Measurements from ENCODE around the gene ADAMTS6.

The ADAMTS6 gene

GRCh38 chr5:65366655-65367054, 115.1 kb downstream of the ADAMTS6 start:
- no peaks in the 10 kb centered on the region for H3K27me3 ChIP-seq (ENCODE audit: control insufficient read depth, low read length)
- H3K9me3 ChIP-seq (ENCODE audit: control insufficient read depth, insufficient read depth, low read length): no peaks in the 10 kb centered on the region
- no peak overlapping the region for H3K27ac ChIP-seq (ENCODE audit: low read depth, low read length)
- H3K4me1 ChIP-seq (ENCODE audit: control insufficient read depth, low read length): no peaks in the 10 kb centered on the region
- no peaks in the 10 kb centered on the region for H4K20me1 ChIP-seq (ENCODE audit: control insufficient read depth, insufficient read depth, low read depth, low read length)
- H3K79me2 ChIP-seq (ENCODE audit: control insufficient read depth, low read length): no peaks in the 10 kb centered on the region
- H3K4me2 ChIP-seq (ENCODE audit: low read length): no peak overlapping the region
- H3K9me2 ChIP-seq (replicated peaks; ENCODE audit: control insufficient read depth, low read length): no peaks in the 10 kb centered on the region
- no peak overlapping the region for H3K4me3 ChIP-seq (ENCODE audit: low read length)
- H3F3A ChIP-seq (ENCODE audit: control insufficient read depth, insufficient read depth): no peaks in the 10 kb centered on the region
- H3K36me3 ChIP-seq (ENCODE audit: control insufficient read depth, low read length): no peaks in the 10 kb centered on the region
- TF ChIP-seq CTCF (IDR thresholded peaks at IDR 0.05; ENCODE audit: low read depth, low read length, poor library complexity, severe bottlenecking): no peak
- TF ChIP-seq EZH2phosphoT487 (IDR thresholded peaks at IDR 0.05; ENCODE audit: borderline replicate concordance, low read length): no peak

GRCh38 chr5:65364907-65365306, 116.8 kb downstream of the ADAMTS6 start:
- Histone ChIP-seq H3F3A (ENCODE audit: control insufficient read depth, insufficient read depth) (no peaks in the 10 kb centered on the region), H3K9me3 (ENCODE audit: control insufficient read depth, insufficient read depth, low read length) (no peaks in the 10 kb centered on the region), H3K79me2 (ENCODE audit: control insufficient read depth, low read length) (no peaks in the 10 kb centered on the region), H3K4me3 (ENCODE audit: low read length) (no peak overlapping the region), H3K9me2 (replicated peaks; ENCODE audit: control insufficient read depth, low read length) (no peaks in the 10 kb centered on the region), H3K4me1 (ENCODE audit: control insufficient read depth, low read length) (no peaks in the 10 kb centered on the region), H4K20me1 (ENCODE audit: control insufficient read depth, insufficient read depth, low read depth, low read length) (no peaks in the 10 kb centered on the region), H3K4me2 (ENCODE audit: low read length) (no peak overlapping the region), H3K27ac (ENCODE audit: low read depth, low read length) (no peak overlapping the region), H3K27me3 (ENCODE audit: control insufficient read depth, low read length) (no peaks in the 10 kb centered on the region), H3K36me3 (ENCODE audit: control insufficient read depth, low read length) (no peaks in the 10 kb centered on the region)
- TF ChIP-seq CTCF (IDR thresholded peaks at IDR 0.05; ENCODE audit: low read depth, low read length, poor library complexity, severe bottlenecking) (no peak), EZH2phosphoT487 (IDR thresholded peaks at IDR 0.05; ENCODE audit: borderline replicate concordance, low read length) (no peak)

GRCh38 chr5:65363499-65363898, 118.2 kb downstream of the ADAMTS6 start:
- Histone ChIP-seq H3K4me2 (ENCODE audit: low read length) (no peak overlapping the region), H3K9me2 (replicated peaks; ENCODE audit: control insufficient read depth, low read length) (no peaks in the 10 kb centered on the region), H3K36me3 (ENCODE audit: control insufficient read depth, low read length) (no peaks in the 10 kb centered on the region)

More at GRCh38 chr5:65363499-65363898, 118.2 kb downstream of the ADAMTS6 start:
- H3K9me3 ChIP-seq (ENCODE audit: control insufficient read depth, insufficient read depth, low read length): no peaks in the 10 kb centered on the region
- no peak for TF ChIP-seq EZH2phosphoT487 (IDR thresholded peaks at IDR 0.05; ENCODE audit: borderline replicate concordance, low read length)
- TF ChIP-seq CTCF (IDR thresholded peaks at IDR 0.05; ENCODE audit: low read depth, low read length, poor library complexity, severe bottlenecking): no peak
- H3K27me3 ChIP-seq (ENCODE audit: control insufficient read depth, low read length): no peaks in the 10 kb centered on the region
- no peaks in the 10 kb centered on the region for H4K20me1 ChIP-seq (ENCODE audit: control insufficient read depth, insufficient read depth, low read depth, low read length)
- no peak overlapping the region for H3K4me3 ChIP-seq (ENCODE audit: low read length)
- no peak overlapping the region for H3K27ac ChIP-seq (ENCODE audit: low read depth, low read length)
- H3K4me1 ChIP-seq (ENCODE audit: control insufficient read depth, low read length): no peaks in the 10 kb centered on the region
- no peaks in the 10 kb centered on the region for H3K79me2 ChIP-seq (ENCODE audit: control insufficient read depth, low read length)
- no peaks in the 10 kb centered on the region for H3F3A ChIP-seq (ENCODE audit: control insufficient read depth, insufficient read depth)
